ENCODE results near the gene PRM1.

GRCh38 chr16:11235703-11235991, 45.5 kb downstream of the PRM1 start:
- TF ChIP-seq ZNF354B (CRISPR knock-in tag; IDR thresholded peaks at IDR 0.05) (no peak), RFX5 (IDR thresholded peaks at IDR 0.05; ENCODE audit: low read depth, low read length) (no peak), HES4 (CRISPR knock-in tag; IDR thresholded peaks at IDR 0.05; ENCODE audit: borderline replicate concordance) (no peak), POLR2A (IDR thresholded peaks at IDR 0.05; ENCODE audit: insufficient read depth in 1 of 2, low read depth in 2 of 2, low read length in 2 of 2) (no peak)
